Activated CD4-positive, alpha-beta T cell treated with anti-CD3 and anti-CD28 coated beads, Interleukin-2, amount 50 U/mL, for 24 hours (primary cell): Measurements from ENCODE around the gene CDK5RAP3.

Source experiments
- DNase-seq, 2 donors: peaks; one replicate each; pipeline ENCODE4 v3.0.0-alpha.2; 2020; ENCODE audit warnings: low read depth in 1 of 2, low spot score in 1 of 2

CDK5RAP3 gene

GRCh38 chr17:47948706-47949196 is 22.2 kb upstream of the CDK5RAP3 start:
- DNase-seq, result no peak

- DNase-seq, result peak; percentile 60 to 70
These were observed 21.6 kb upstream of the CDK5RAP3 start for GRCh38 chr17:47949197-47949759.

GRCh38 chr17:47949946-47950345 is 21.0 kb upstream of the CDK5RAP3 start:
- no peak for DNase-seq

GRCh38 chr17:47950448-47950847 is 20.5 kb upstream of the CDK5RAP3 start:
- DNase-seq, result no peak

- DNase-seq, result no peak
These were observed 18.5 kb upstream of the CDK5RAP3 start for GRCh38 chr17:47952171-47953021.

- DNase-seq, result no peak
These were observed 17.0 kb upstream of the CDK5RAP3 start for GRCh38 chr17:47953909-47954308.

- DNase-seq, result no peak
These were observed 15.1 kb upstream of the CDK5RAP3 start for GRCh38 chr17:47955497-47956461.

GRCh38 chr17:47956791-47957590 is 13.9 kb upstream of the CDK5RAP3 start:
- DNase-seq, result no peak

- no peak for DNase-seq
These were observed 13.1 kb upstream of the CDK5RAP3 start, which contains the start of gene PRR15L for GRCh38 chr17:47957591-47958490. TSS of gene PRR15L (minus strand) at chr17:47957883. CDS start at chr17:47953234, 4,649 bp downstream.

GRCh38 chr17:47959825-47960655 is 10.9 kb upstream of the CDK5RAP3 start:
- DNase-seq, result no peak

GRCh38 chr17:47961406-47961805 is 9.5 kb upstream of the CDK5RAP3 start:
- no peak for DNase-seq

GRCh38 chr17:47962901-47963300 is 8.0 kb upstream of the CDK5RAP3 start:
- no peak for DNase-seq

GRCh38 chr17:47964856-47965255 is 6.1 kb upstream of the CDK5RAP3 start:
- DNase-seq, result no peak

- no peak for DNase-seq
These were observed 4.8 kb upstream of the CDK5RAP3 start for GRCh38 chr17:47966079-47966519.

- DNase-seq, result no peak
These were observed 3.2 kb upstream of the CDK5RAP3 start for GRCh38 chr17:47967607-47968252.

GRCh38 chr17:47968836-47969235 is 2.1 kb upstream of the CDK5RAP3 start:
- no peak for DNase-seq

- no peak for DNase-seq
These were observed 786 bp upstream of the CDK5RAP3 start for GRCh38 chr17:47969930-47970724.
